HCT116 (cell line): ENCODE measurements around the gene LSM4. TPM values are rescaled to one million over a fixed set of nuclear protein-coding genes. Genes with fewer than 3 reads are reported as not detected.

Experiments
- ATAC-seq: fragments of 200-7000 bp; cut with Tn5 transposase; 2 replicates; pipeline ENCODE4 v1.9.1; 2020; ENCODE audit warnings: mild to moderate bottlenecking, moderate library complexity
- BruUV-seq: library from RNA; stranded (reverse); fragments of 400-500 nt; replicated peaks from 2 replicates; lab custom pipeline; 2021; lab: Mats Ljungman, UMichigan
- CTCF ChIA-PET: fragments of 300-600 bp; sonication (Branson Sonifier 250); formaldehyde crosslinking; loops from one replicate; lab custom pipeline; 2021; ENCODE audit warnings: antibody characterized with exemption; lab: Charles Lee
- POLR2A ChIA-PET: fragments of 300-600, 350-600 bp; sonication (Branson Sonifier 250); formaldehyde crosslinking; loops from one replicate; lab custom pipeline; 2021; ENCODE audit warnings: antibody characterized with exemption; lab: Charles Lee
- RAD21 ChIA-PET, 2 experiments: fragments of 300-600 bp; sonication (Branson Sonifier 250); formaldehyde crosslinking; loops; one replicate each; lab custom pipeline; 2023; ENCODE audit warnings: low total read pairs in 2 of 2; ENCODE audit not compliant: uncharacterized antibody in 2 of 2, unreplicated experiment in 2 of 2, low non-redundant PET in 1 of 2; lab: Charles Lee
- DNase-seq: peaks from one replicate; pipeline ENCODE4 v3.0.0-alpha.2; 2010; ENCODE audit warnings: low read depth, low spot score
- H2AFZ ChIP-seq: fragments of 200-600 bp; shearing (Covaris generic), sonication (generic); 2 replicates; pipeline ENCODE4 v1.6.1; 2017; ENCODE audit warnings: low read depth, mixed run types, mixed read lengths, antibody characterized with exemption, low read length; ENCODE audit not compliant: poor library complexity, severe bottlenecking
- H3K27ac ChIP-seq: 2 replicates; pipeline ENCODE4 v1.5.1; 2012; ENCODE audit warnings: low read depth, low read length
- H3K27me3 ChIP-seq: fragments of 200-600 bp; sonication (generic); 2 replicates; pipeline ENCODE4 v1.6.1; 2016; ENCODE audit warnings: mixed run types, low read length, mixed read lengths; ENCODE audit not compliant: insufficient read depth
- H3K36me3 ChIP-seq, 2 experiments: fragments of 200-500 bp in 1 of 2; fragments of 200-600 bp in 1 of 2; sonication (Bioruptor generic) in 1 of 2; sonication (generic) in 1 of 2; 2 replicates each; pipeline versions ENCODE4 v1.5.1 to v1.6.1; 2014 to 2016; ENCODE audit warnings: low read length in 2 of 2, inconsistent platforms in 1 of 2, mixed read lengths in 1 of 2, mixed run types in 1 of 2; ENCODE audit not compliant: insufficient read depth in 2 of 2, control insufficient read depth in 1 of 2
- H3K4me1 ChIP-seq, 2 experiments: fragments of 200-600 bp in 1 of 2; sonication (generic) in 1 of 2; 2 replicates each; pipeline versions ENCODE4 v1.5.1 to v1.6.1; 2012 to 2017; ENCODE audit warnings: low read length in 2 of 2, inconsistent platforms in 1 of 2, mild to moderate bottlenecking in 1 of 2, mixed read lengths in 1 of 2, mixed run types in 1 of 2, moderate library complexity in 1 of 2; ENCODE audit not compliant: insufficient read depth in 2 of 2, control insufficient read depth in 1 of 2
- H3K4me2 ChIP-seq: fragments of 200-600 bp; sonication (generic); 2 replicates; pipeline ENCODE4 v1.6.1; 2017; ENCODE audit warnings: mixed run types, low read length, mixed read lengths
- H3K4me3 ChIP-seq, 2 experiments: fragments of 200-600 bp in 1 of 2; sonication (generic) in 1 of 2; replicated peaks in 1 of 2; 2 replicates each; pipeline ENCODE4 v1.5.1; 2011 to 2016; ENCODE audit warnings: low read length in 2 of 2, control low read depth in 1 of 2, low read depth in 1 of 2, mild to moderate bottlenecking in 1 of 2, mixed read lengths in 1 of 2, mixed run types in 1 of 2
- H3K79me2 ChIP-seq: fragments of 200-600 bp; sonication (generic); 2 replicates; pipeline ENCODE4 v1.6.1; 2017; ENCODE audit warnings: mild to moderate bottlenecking, mixed run types, low read length, moderate library complexity, mixed read lengths; ENCODE audit not compliant: insufficient read depth
- H3K9ac ChIP-seq: fragments of 200-600 bp; sonication (generic); 2 replicates; pipeline ENCODE4 v1.6.1; 2016; ENCODE audit warnings: low read length, mixed read lengths
- H3K9me2 ChIP-seq: fragments of 200-600 bp; sonication (generic), shearing (Covaris generic); 2 replicates; pipeline ENCODE4 v1.6.1; 2017; ENCODE audit warnings: mixed run types, mild to moderate bottlenecking, moderate library complexity; ENCODE audit not compliant: insufficient read depth
- H3K9me3 ChIP-seq, 2 experiments: fragments of 200-500 bp in 1 of 2; fragments of 200-600 bp in 1 of 2; sonication (Bioruptor generic) in 1 of 2; sonication (generic) in 1 of 2; 2 replicates each; pipeline ENCODE4 v1.6.1; 2014 to 2017; ENCODE audit warnings: low read length in 2 of 2, mixed read lengths in 2 of 2, inconsistent platforms in 1 of 2, low read depth in 1 of 2, mild to moderate bottlenecking in 1 of 2, mixed run types in 1 of 2, moderate library complexity in 1 of 2; ENCODE audit not compliant: control insufficient read depth in 1 of 2, insufficient read depth in 1 of 2
- H4K20me1 ChIP-seq: fragments of 200-600 bp; sonication (generic), shearing (Covaris generic); 2 replicates; pipeline ENCODE4 v1.6.1; 2017; ENCODE audit warnings: mixed run types, mild to moderate bottlenecking, moderate library complexity; ENCODE audit not compliant: insufficient read depth
- CBX3 ChIP-seq: IDR thresholded peaks from 2 replicates; pipeline ENCODE4 v1.6.1; 2012; ENCODE audit warnings: low read depth
- CEBPB ChIP-seq: IDR thresholded peaks from 2 replicates; pipeline ENCODE4 v1.6.1; 2012; ENCODE audit warnings: low read depth
- ELF1 ChIP-seq: IDR thresholded peaks from 2 replicates; pipeline ENCODE4 v1.6.1; 2012; ENCODE audit warnings: low read depth, borderline replicate concordance
- EZH2phosphoT487 ChIP-seq: fragments of 200-600 bp; IDR thresholded peaks from 2 replicates; pipeline ENCODE4 v1.6.1; 2018; ENCODE audit warnings: antibody characterized with exemption, borderline replicate concordance
- FOSL1 ChIP-seq: IDR thresholded peaks from 2 replicates; pipeline ENCODE4 v1.6.1; 2012; ENCODE audit warnings: low read depth
- JUND ChIP-seq: IDR thresholded peaks from 2 replicates; pipeline ENCODE4 v1.6.1; 2012
- POLR2A ChIP-seq: IDR thresholded peaks from 2 replicates; pipeline ENCODE4 v1.7.0; 2011; ENCODE audit warnings: borderline replicate concordance; ENCODE audit not compliant: insufficient read depth, insufficient read length; ENCODE audit errors: extremely low read depth
- POLR2AphosphoS5 ChIP-seq: IDR thresholded peaks from 2 replicates; pipeline ENCODE4 v1.6.1; 2011; ENCODE audit warnings: mild to moderate bottlenecking, low read depth, low read length, moderate library complexity
- SIN3A ChIP-seq: IDR thresholded peaks from 2 replicates; pipeline ENCODE4 v1.6.1; 2012; ENCODE audit warnings: low read depth
- SP1 ChIP-seq: IDR thresholded peaks from 2 replicates; pipeline ENCODE4 v1.6.1; 2012; ENCODE audit warnings: low read depth
- SRF ChIP-seq: IDR thresholded peaks from 2 replicates; pipeline ENCODE4 v1.6.1; 2012; ENCODE audit warnings: low read depth
- YY1 ChIP-seq: IDR thresholded peaks from 2 replicates; pipeline ENCODE4 v1.6.1; 2011; ENCODE audit warnings: low read length, low read depth, moderate library complexity, mild to moderate bottlenecking; ENCODE audit not compliant: insufficient replicate concordance; ENCODE audit errors: extremely low read depth
- ZBTB33 ChIP-seq: IDR thresholded peaks from 2 replicates; pipeline ENCODE4 v1.6.1; 2011; ENCODE audit warnings: mild to moderate bottlenecking, low read length, moderate library complexity; ENCODE audit not compliant: insufficient replicate concordance; ENCODE audit errors: extremely low read depth
- ZFX ChIP-seq: fragments of 450-650 bp; IDR thresholded peaks from 2 replicates; pipeline ENCODE4 v1.6.1; 2017
- ZNF274 ChIP-seq: fragments of 200-500 bp; sonication (Bioruptor generic); IDR thresholded peaks from 2 replicates; pipeline ENCODE4 v1.6.1; 2014; ENCODE audit warnings: mild to moderate bottlenecking, low read depth, low read length, inconsistent platforms
- intact Hi-C: fragments of 100-400 bp; cut with micrococcal nuclease; formaldehyde crosslinking; loops from 2 replicates; pipeline ENCODE4 v1.10.0; 2022
- total RNA-seq: library from RNA; stranded (reverse); gene quantifications from one replicate; pipeline ENCODE4 v1.2.1, GENCODE V29; 2021; ENCODE audit not compliant: unreplicated experiment
- TF ChIP-seq, protein P1 (sequence below): IDR thresholded peaks from 2 replicates; pipeline ENCODE4 v1.6.1; 2012; ENCODE audit warnings: low read depth
- TF ChIP-seq, protein P2 (sequence below): IDR thresholded peaks from 2 replicates; pipeline ENCODE4 v1.6.1; 2012

Gene LSM4
- total RNA-seq, 1 experiment from 2014 or later: 400 TPM

GRCh38 chr19:18273561-18274218 lies 49.2 kb downstream of the LSM4 start:
- Histone ChIP-seq H3K9me2 (no peaks in the 10 kb centered on the region), H3K4me1 (peaks cover 52 to 64% of the 10 kb centered on the region in 2 experiments)
- POLR2A ChIA-PET: interaction anchor here (0.7 to 5.3 kb wide), 8 partner anchors 18 to 116 kb away, joined by 3 to 24 read pairs (median 4); partner anchors contain the start of genes GDF15 and LSM4
- no TSS peak for BruUV-seq
- intact Hi-C loops: loop anchor here (1.0 to 2.0 kb wide), 2 partner anchors 31 to 81 kb away; no protein-coding TSS in a partner anchor
- RAD21 ChIA-PET: interaction anchor here (0.6 to 1.7 kb wide), 5 partner anchors 19 to 55 kb away, joined by 3 to 7 read pairs (median 3); no protein-coding TSS in a partner anchor
- no peak for TF ChIP-seq JUND
- TF ChIP-seq, protein P1, sequence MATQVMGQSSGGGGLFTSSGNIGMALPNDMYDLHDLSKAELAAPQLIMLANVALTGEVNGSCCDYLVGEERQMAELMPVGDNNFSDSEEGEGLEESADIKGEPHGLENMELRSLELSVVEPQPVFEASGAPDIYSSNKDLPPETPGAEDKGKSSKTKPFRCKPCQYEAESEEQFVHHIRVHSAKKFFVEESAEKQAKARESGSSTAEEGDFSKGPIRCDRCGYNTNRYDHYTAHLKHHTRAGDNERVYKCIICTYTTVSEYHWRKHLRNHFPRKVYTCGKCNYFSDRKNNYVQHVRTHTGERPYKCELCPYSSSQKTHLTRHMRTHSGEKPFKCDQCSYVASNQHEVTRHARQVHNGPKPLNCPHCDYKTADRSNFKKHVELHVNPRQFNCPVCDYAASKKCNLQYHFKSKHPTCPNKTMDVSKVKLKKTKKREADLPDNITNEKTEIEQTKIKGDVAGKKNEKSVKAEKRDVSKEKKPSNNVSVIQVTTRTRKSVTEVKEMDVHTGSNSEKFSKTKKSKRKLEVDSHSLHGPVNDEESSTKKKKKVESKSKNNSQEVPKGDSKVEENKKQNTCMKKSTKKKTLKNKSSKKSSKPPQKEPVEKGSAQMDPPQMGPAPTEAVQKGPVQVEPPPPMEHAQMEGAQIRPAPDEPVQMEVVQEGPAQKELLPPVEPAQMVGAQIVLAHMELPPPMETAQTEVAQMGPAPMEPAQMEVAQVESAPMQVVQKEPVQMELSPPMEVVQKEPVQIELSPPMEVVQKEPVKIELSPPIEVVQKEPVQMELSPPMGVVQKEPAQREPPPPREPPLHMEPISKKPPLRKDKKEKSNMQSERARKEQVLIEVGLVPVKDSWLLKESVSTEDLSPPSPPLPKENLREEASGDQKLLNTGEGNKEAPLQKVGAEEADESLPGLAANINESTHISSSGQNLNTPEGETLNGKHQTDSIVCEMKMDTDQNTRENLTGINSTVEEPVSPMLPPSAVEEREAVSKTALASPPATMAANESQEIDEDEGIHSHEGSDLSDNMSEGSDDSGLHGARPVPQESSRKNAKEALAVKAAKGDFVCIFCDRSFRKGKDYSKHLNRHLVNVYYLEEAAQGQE: no peak
- TF ChIP-seq ZFX: no peak
- no peak for TF ChIP-seq SRF
- TF ChIP-seq CBX3: no peak
- no peak for TF ChIP-seq ELF1
- no peak for TF ChIP-seq ZNF274
- TF ChIP-seq ZBTB33: no peak
- no peak for TF ChIP-seq POLR2AphosphoS5
- no peak for TF ChIP-seq POLR2A
- no peak for TF ChIP-seq FOSL1
- no peak for TF ChIP-seq CEBPB
- TF ChIP-seq, protein P2, sequence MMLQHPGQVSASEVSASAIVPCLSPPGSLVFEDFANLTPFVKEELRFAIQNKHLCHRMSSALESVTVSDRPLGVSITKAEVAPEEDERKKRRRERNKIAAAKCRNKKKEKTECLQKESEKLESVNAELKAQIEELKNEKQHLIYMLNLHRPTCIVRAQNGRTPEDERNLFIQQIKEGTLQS: no peak
- no peak for TF ChIP-seq EZH2phosphoT487
- no peak for TF ChIP-seq YY1
- TF ChIP-seq SIN3A: no peak
- no peak for TF ChIP-seq SP1
- TF ChIP-seq, all 23 proteins: peak for 0
- Histone ChIP-seq H3K79me2 (peaks cover 13% of the 10 kb centered on the region), H2AFZ (no peak overlapping the region), H3K27ac (peak overlapping the region; percentile 92), H3K36me3 (0 out of 4 replicates have a peak, but pooled peaks cover 0 to 4% of the 10 kb centered on the region in 2 experiments), H3K4me2 (peak overlapping the region; percentile 87), H3K9ac (peak overlapping the region; percentile 66), H3K9me3 (no peaks in the 10 kb centered on the region), H3K27me3 (no peaks in the 10 kb centered on the region), H3K4me3 (peak overlapping the region; percentile 17 to 47), H4K20me1 (no peaks in the 10 kb centered on the region)
- DNase-seq (no peak), ATAC-seq (no peak)
- CTCF ChIA-PET: interaction anchor here (0.5 to 2.3 kb wide), 7 partner anchors 19 to 143 kb away, joined by 3 to 15 read pairs (median 3); a partner anchor contains a TSS
